ENCODE results near the gene PLCXD1.

DNA sequence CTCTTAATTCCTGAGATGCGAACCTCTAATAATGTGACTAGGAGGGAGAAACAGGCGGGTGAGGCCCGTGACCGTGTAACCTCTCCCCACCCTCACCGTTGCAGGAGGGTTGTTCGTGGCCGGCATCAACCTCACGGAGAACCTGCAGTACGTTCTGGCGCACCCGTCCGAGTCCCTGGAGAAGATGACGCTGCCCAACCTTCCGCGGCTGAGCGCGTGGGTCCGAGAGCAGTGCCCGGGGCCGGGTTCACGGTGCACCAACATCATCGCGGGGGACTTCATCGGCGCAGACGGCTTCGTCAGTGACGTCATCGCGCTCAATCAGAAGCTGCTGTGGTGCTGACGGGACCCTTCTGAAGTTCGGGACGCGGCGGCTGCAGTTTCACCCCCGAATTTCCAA is 17.8 kb downstream of the PLCXD1 start:
- no peak for TF ChIP-seq ZNF8 (CRISPR knock-in tag; IDR thresholded peaks at IDR 0.05)
- no peak for TF ChIP-seq ARNTL (CRISPR knock-in tag; IDR thresholded peaks at IDR 0.05; ENCODE audit: borderline replicate concordance, low read depth)
- TF ChIP-seq BACH2 (CRISPR knock-in tag; IDR thresholded peaks at IDR 0.05; ENCODE audit: borderline replicate concordance), result no peak
- no peak for TF ChIP-seq TOX (CRISPR knock-in tag; IDR thresholded peaks at IDR 0.05; ENCODE audit: borderline replicate concordance)
- TF ChIP-seq ZC3H10 (CRISPR knock-in tag; IDR thresholded peaks at IDR 0.05), result no peak
- TF ChIP-seq RARB (CRISPR knock-in tag; IDR thresholded peaks at IDR 0.05), result no peak
- TF ChIP-seq, protein P1, sequence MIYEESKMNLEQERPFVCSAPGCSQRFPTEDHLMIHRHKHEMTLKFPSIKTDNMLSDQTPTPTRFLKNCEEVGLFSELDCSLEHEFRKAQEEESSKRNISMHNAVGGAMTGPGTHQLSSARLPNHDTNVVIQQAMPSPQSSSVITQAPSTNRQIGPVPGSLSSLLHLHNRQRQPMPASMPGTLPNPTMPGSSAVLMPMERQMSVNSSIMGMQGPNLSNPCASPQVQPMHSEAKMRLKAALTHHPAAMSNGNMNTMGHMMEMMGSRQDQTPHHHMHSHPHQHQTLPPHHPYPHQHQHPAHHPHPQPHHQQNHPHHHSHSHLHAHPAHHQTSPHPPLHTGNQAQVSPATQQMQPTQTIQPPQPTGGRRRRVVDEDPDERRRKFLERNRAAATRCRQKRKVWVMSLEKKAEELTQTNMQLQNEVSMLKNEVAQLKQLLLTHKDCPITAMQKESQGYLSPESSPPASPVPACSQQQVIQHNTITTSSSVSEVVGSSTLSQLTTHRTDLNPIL (CRISPR knock-in tag; IDR thresholded peaks at IDR 0.05; ENCODE audit: low read depth), result no peak
- TF ChIP-seq ZFP3 (CRISPR knock-in tag; IDR thresholded peaks at IDR 0.05), result no peak
- no peak for TF ChIP-seq PPARA (CRISPR knock-in tag; IDR thresholded peaks at IDR 0.05; ENCODE audit: borderline replicate concordance)
- TF ChIP-seq GLIS3 (CRISPR knock-in tag; IDR thresholded peaks at IDR 0.05), result no peak
- no peak for TF ChIP-seq ESRRG (CRISPR knock-in tag; IDR thresholded peaks at IDR 0.05)
- TF ChIP-seq, protein P2, sequence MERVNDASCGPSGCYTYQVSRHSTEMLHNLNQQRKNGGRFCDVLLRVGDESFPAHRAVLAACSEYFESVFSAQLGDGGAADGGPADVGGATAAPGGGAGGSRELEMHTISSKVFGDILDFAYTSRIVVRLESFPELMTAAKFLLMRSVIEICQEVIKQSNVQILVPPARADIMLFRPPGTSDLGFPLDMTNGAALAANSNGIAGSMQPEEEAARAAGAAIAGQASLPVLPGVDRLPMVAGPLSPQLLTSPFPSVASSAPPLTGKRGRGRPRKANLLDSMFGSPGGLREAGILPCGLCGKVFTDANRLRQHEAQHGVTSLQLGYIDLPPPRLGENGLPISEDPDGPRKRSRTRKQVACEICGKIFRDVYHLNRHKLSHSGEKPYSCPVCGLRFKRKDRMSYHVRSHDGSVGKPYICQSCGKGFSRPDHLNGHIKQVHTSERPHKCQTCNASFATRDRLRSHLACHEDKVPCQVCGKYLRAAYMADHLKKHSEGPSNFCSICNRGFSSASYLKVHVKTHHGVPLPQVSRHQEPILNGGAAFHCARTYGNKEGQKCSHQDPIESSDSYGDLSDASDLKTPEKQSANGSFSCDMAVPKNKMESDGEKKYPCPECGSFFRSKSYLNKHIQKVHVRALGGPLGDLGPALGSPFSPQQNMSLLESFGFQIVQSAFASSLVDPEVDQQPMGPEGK (CRISPR knock-in tag; IDR thresholded peaks at IDR 0.05; ENCODE audit: borderline replicate concordance), result no peak
- no peak for TF ChIP-seq ZNF70 (CRISPR knock-in tag; IDR thresholded peaks at IDR 0.05)
